Natural killer cell (primary cell): ENCODE data around the gene GRIN2D. TPM values are rescaled to one million over a fixed set of nuclear protein-coding genes. Genes with fewer than 3 reads are reported as not detected.

Source experiments
- ATAC-seq, 3 donors: fragments of 150-1000 bp in 2 of 3; fragments of 200-7000 bp in 1 of 3; cut with Tn5 transposase; 1 replicate in 1 of 3; 2 replicates in 2 of 3; pipeline ENCODE4 v1.10.0; 2021; ENCODE audit warnings: mild to moderate bottlenecking in 2 of 3, moderate library complexity in 2 of 3
- DNase-seq, 2 donors: peaks; one replicate each; pipeline versions ENCODE4 v3.0.0 to v3.0.0-alpha.2; 2013 to 2021; ENCODE audit warnings: mixed read lengths in 1 of 2
- H3K27ac ChIP-seq: one replicate; pipeline ENCODE4 v1.5.1; 2013; ENCODE audit warnings: mild to moderate bottlenecking, low read length
- H3K27me3 ChIP-seq: one replicate; pipeline ENCODE4 v1.6.1; 2013; ENCODE audit warnings: low read length; ENCODE audit not compliant: control insufficient read depth, insufficient read depth
- H3K36me3 ChIP-seq: one replicate; pipeline ENCODE4 v1.6.1; 2013; ENCODE audit warnings: low read length; ENCODE audit not compliant: control insufficient read depth, insufficient read depth
- H3K4me1 ChIP-seq: one replicate; pipeline ENCODE4 v1.6.1; 2013; ENCODE audit warnings: low read length; ENCODE audit not compliant: control insufficient read depth, insufficient read depth
- H3K4me3 ChIP-seq: one replicate; pipeline ENCODE4 v1.5.1; 2013; ENCODE audit warnings: low read length
- H3K9me3 ChIP-seq: one replicate; pipeline ENCODE4 v1.6.1; 2013; ENCODE audit warnings: low read length; ENCODE audit not compliant: control insufficient read depth, insufficient read depth
- H3K27ac Mint-ChIP-seq, 2 donors: one replicate each; pipeline ENCODE4 v1.8.0; 2022; ENCODE audit warnings: mild to moderate bottlenecking in 2 of 2, mixed read lengths in 2 of 2, moderate library complexity in 1 of 2
- H3K27me3 Mint-ChIP-seq, 2 donors: one replicate each; pipeline ENCODE4 v1.8.0; 2022; ENCODE audit warnings: low read depth in 2 of 2, mixed read lengths in 2 of 2
- H3K36me3 Mint-ChIP-seq: one replicate; pipeline ENCODE4 v1.8.0; 2022; ENCODE audit warnings: mixed read lengths
- H3K4me1 Mint-ChIP-seq, 2 donors: one replicate each; pipeline ENCODE4 v1.8.0; 2022; ENCODE audit warnings: mixed read lengths in 2 of 2
- H3K4me3 Mint-ChIP-seq: one replicate; pipeline ENCODE4 v1.8.0; 2022; ENCODE audit warnings: mild to moderate bottlenecking, moderate library complexity, mixed read lengths
- H3K9me3 Mint-ChIP-seq, 2 donors: one replicate each; pipeline ENCODE4 v1.8.0; 2022; ENCODE audit warnings: mixed read lengths in 2 of 2
- CTCF ChIP-seq: fragments of 200-600 bp; IDR thresholded peaks from one replicate; pipeline ENCODE4 v1.8.0; 2022; ENCODE audit warnings: antibody characterized with exemption
- WGBS: methylation state at CpG from one replicate; pipeline ENCODE4 v1.1.7; 2013; ENCODE audit warnings: missing lambda C conversion rate; ENCODE audit not compliant: insufficient coverage; 5-methylcytosine and 5-hydroxymethylcytosine counted together
- intact Hi-C: fragments of 100-400 bp; cut with micrococcal nuclease; formaldehyde crosslinking; loops from one replicate; pipeline ENCODE4 v1.14.2; 2022
- total RNA-seq, 4 donors: library from RNA; stranded (reverse); fragments of 120-200 nt in 1 of 4; gene quantifications; one replicate each; pipeline versions ENCODE4 v1.2.3 to v1.2.4, GENCODE V29; 2013 to 2022

Gene GRIN2D
- total RNA-seq, 3 donors from 2014 or later (not counting 1 experiment from before 2014, with no cell fraction given): 0.05 to 0.28 (median 0.07) TPM

- intact Hi-C loops: no loop called here
- peaks cover 21 to 22% of the 10 kb centered on the region in 2 donors for H3K27me3 Mint-ChIP-seq
- H3K27ac Mint-ChIP-seq: no peak overlapping the region
- H3K9me3 Mint-ChIP-seq: no peaks in the 10 kb centered on the region
- no peaks in the 10 kb centered on the region for H3K36me3 Mint-ChIP-seq
- TF ChIP-seq CTCF: no peak
- ATAC-seq (no peak), DNase-seq (no peak)
- no peak overlapping the region for H3K4me3 ChIP-seq
- no peaks in the 10 kb centered on the region for H3K36me3 ChIP-seq
- peaks cover 20 to 26% of the 10 kb centered on the region in 2 donors for H3K4me1 Mint-ChIP-seq
- H3K27me3 ChIP-seq: peaks cover 3% of the 10 kb centered on the region
- H3K27ac ChIP-seq: no peak overlapping the region
- 77% methylated on average over 13 of the region's 13 CpGs for WGBS
- peaks cover 14% of the 10 kb centered on the region for H3K4me1 ChIP-seq
- H3K9me3 ChIP-seq: no peaks in the 10 kb centered on the region
- H3K4me3 Mint-ChIP-seq: no peak overlapping the region
Observed at GRCh38 chr19:48405850-48406249, 12.4 kb downstream of the GRIN2D start.

GRCh38 chr19:48413879-48414587, 20.6 kb downstream of the GRIN2D start:
- no peaks in the 10 kb centered on the region for H3K9me3 ChIP-seq
- H3K27me3 ChIP-seq: peaks cover 13% of the 10 kb centered on the region
- TF ChIP-seq CTCF: no peak
- 64% methylated on average over 23 of the region's 24 CpGs for WGBS
- H3K4me1 Mint-ChIP-seq: peaks cover 11 to 24% of the 10 kb centered on the region in 2 donors
- no peaks in the 10 kb centered on the region for H3K9me3 Mint-ChIP-seq
- ATAC-seq (no peak), DNase-seq (no peak)
- H3K36me3 ChIP-seq: no peaks in the 10 kb centered on the region
- H3K4me1 ChIP-seq: peaks cover 29% of the 10 kb centered on the region
- intact Hi-C loops: no loop called here
- no peaks in the 10 kb centered on the region for H3K36me3 Mint-ChIP-seq
- H3K27ac Mint-ChIP-seq: no peak overlapping the region
- H3K4me3 ChIP-seq: no peak overlapping the region
- no peak overlapping the region for H3K27ac ChIP-seq
- no peak overlapping the region for H3K4me3 Mint-ChIP-seq
- peaks cover 0 to 14% of the 10 kb centered on the region in 2 donors for H3K27me3 Mint-ChIP-seq

- peaks cover 14 to 29% of the 10 kb centered on the region in 2 donors for H3K4me1 Mint-ChIP-seq
- peak overlapping the region; percentile 10 for H3K4me3 ChIP-seq
Observed at GRCh38 chr19:48415395-48415794, 21.9 kb downstream of the GRIN2D start.

More at GRCh38 chr19:48415395-48415794, 21.9 kb downstream of the GRIN2D start:
- no peaks in the 10 kb centered on the region for H3K9me3 Mint-ChIP-seq
- H3K27me3 Mint-ChIP-seq: peaks cover 0 to 14% of the 10 kb centered on the region in 2 donors
- H3K4me3 Mint-ChIP-seq: peak overlapping the region; percentile 82
- Histone ChIP-seq H3K27me3 (peaks cover 13% of the 10 kb centered on the region), H3K36me3 (no peaks in the 10 kb centered on the region), H3K4me1 (peaks cover 36% of the 10 kb centered on the region), H3K9me3 (no peaks in the 10 kb centered on the region), H3K27ac (no peak overlapping the region)
- no peak for TF ChIP-seq CTCF
- peak; percentile 41 to 88 for DNase-seq
- no peak overlapping the region for H3K27ac Mint-ChIP-seq
- H3K36me3 Mint-ChIP-seq: no peaks in the 10 kb centered on the region
- ATAC-seq: peak; percentile 72 to 81 (median 74)
- WGBS: 8% methylated on average over 14 of the region's 14 CpGs
- intact Hi-C loops: no loop called here
